Measurements from ENCODE around the gene NT5DC4. TPM values are rescaled to one million over a fixed set of nuclear protein-coding genes. Genes with fewer than 3 reads are reported as not detected.

The NT5DC4 gene
- total and polyA plus RNA-seq, 4 donors, result 1.2 TPM; not detected in 3

DNA sequence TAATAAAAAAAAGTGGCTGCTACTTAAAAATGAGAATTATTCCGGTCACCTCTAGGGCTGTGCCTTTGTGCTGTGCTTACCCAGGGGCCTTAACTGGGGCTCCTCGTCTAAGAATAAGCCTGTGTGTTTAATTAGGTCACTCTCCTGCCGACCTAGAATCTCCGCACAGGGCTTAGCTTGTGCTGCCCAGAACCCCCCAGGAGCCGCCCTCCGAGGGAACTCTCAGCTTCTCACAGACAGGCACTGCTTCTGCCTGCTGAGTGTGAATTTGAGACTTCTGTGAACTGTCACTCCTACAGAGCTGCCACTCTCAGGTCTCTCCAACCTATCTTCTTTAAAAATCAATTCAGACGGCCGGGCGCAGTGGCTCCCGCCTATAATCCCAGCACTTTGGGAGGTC lies 11.9 kb upstream of the NT5DC4 start:
- Histone ChIP-seq H3K4me3 (ENCODE audit: low read depth in 1 of 3, low read length in 3 of 3) (no peak overlapping the region), H3K9ac (ENCODE audit: low read depth in 1 of 2, low read length in 2 of 2) (no peak overlapping the region), H3K27me3 (ENCODE audit: control insufficient read depth in 4 of 4, insufficient read depth in 4 of 4, low read length in 3 of 4) (no peaks in the 10 kb centered on the region), H3K4me1 (ENCODE audit: control insufficient read depth in 4 of 4, insufficient read depth in 4 of 4, low read length in 3 of 4) (no peaks in the 10 kb centered on the region), H3K27ac (ENCODE audit: low read depth in 1 of 2, low read length in 2 of 2) (no peak overlapping the region), H3K9me3 (ENCODE audit: control insufficient read depth in 4 of 4, low read length in 3 of 4) (no peaks in the 10 kb centered on the region), H3K36me3 (ENCODE audit: control insufficient read depth in 4 of 4, insufficient read depth in 3 of 4, low read depth in 1 of 4, low read length in 3 of 4) (no peaks in the 10 kb centered on the region)
- TF ChIP-seq RXRA (IDR thresholded peaks at IDR 0.05) (no peak), HNF4A (conservative IDR thresholded peaks at IDR 0.05) (no peak), YY1 (IDR thresholded peaks at IDR 0.05) (no peak), FOXA2 (IDR thresholded peaks at IDR 0.05) (no peak), JUND (IDR thresholded peaks at IDR 0.05) (no peak), NR2F2 (IDR thresholded peaks at IDR 0.05) (no peak), RAD21 (IDR thresholded peaks at IDR 0.05) (no peak), ZBTB33 (IDR thresholded peaks at IDR 0.05) (no peak), EGR1 (IDR thresholded peaks at IDR 0.05; ENCODE audit: low read depth in 2 of 2) (no peak), SP1 (IDR thresholded peaks at IDR 0.05) (no peak), MAX (IDR thresholded peaks at IDR 0.05) (no peak)
- TF ChIP-seq, protein P1, sequence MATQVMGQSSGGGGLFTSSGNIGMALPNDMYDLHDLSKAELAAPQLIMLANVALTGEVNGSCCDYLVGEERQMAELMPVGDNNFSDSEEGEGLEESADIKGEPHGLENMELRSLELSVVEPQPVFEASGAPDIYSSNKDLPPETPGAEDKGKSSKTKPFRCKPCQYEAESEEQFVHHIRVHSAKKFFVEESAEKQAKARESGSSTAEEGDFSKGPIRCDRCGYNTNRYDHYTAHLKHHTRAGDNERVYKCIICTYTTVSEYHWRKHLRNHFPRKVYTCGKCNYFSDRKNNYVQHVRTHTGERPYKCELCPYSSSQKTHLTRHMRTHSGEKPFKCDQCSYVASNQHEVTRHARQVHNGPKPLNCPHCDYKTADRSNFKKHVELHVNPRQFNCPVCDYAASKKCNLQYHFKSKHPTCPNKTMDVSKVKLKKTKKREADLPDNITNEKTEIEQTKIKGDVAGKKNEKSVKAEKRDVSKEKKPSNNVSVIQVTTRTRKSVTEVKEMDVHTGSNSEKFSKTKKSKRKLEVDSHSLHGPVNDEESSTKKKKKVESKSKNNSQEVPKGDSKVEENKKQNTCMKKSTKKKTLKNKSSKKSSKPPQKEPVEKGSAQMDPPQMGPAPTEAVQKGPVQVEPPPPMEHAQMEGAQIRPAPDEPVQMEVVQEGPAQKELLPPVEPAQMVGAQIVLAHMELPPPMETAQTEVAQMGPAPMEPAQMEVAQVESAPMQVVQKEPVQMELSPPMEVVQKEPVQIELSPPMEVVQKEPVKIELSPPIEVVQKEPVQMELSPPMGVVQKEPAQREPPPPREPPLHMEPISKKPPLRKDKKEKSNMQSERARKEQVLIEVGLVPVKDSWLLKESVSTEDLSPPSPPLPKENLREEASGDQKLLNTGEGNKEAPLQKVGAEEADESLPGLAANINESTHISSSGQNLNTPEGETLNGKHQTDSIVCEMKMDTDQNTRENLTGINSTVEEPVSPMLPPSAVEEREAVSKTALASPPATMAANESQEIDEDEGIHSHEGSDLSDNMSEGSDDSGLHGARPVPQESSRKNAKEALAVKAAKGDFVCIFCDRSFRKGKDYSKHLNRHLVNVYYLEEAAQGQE (IDR thresholded peaks at IDR 0.05), result no peak
- 61% methylated on average over 10 of the region's 10 CpGs for WGBS
- DNase-seq (ENCODE audit: low spot score), result no peak

DNA sequence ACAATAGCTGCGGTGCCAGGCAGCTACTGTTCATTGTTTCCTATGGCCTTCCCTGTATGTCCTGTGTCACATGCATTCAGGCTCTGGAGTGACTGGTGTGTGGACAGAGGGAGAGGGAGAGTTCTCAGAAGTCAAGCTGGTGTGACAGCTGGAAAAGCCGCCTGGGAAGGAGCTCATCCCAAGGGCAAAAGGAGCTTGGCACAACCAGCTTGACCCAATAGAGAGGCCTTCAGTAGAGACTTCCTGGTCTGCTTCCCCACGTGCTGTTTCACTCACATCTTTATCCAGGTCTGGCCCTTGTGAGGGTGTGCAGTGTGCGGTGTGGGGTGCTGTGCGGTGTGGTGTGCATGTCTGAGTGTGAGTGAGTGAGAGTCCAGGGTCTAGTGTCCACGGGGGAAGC lies 11.1 kb upstream of the NT5DC4 start:
- Histone ChIP-seq H3K27ac (ENCODE audit: low read depth in 1 of 2, low read length in 2 of 2) (no peak overlapping the region), H3K9me3 (ENCODE audit: control insufficient read depth in 4 of 4, low read length in 3 of 4) (no peaks in the 10 kb centered on the region), H3K27me3 (ENCODE audit: control insufficient read depth in 4 of 4, insufficient read depth in 4 of 4, low read length in 3 of 4) (no peaks in the 10 kb centered on the region), H3K4me3 (ENCODE audit: low read depth in 1 of 3, low read length in 3 of 3) (no peak overlapping the region), H3K9ac (ENCODE audit: low read depth in 1 of 2, low read length in 2 of 2) (no peak overlapping the region), H3K36me3 (ENCODE audit: control insufficient read depth in 4 of 4, insufficient read depth in 3 of 4, low read depth in 1 of 4, low read length in 3 of 4) (no peaks in the 10 kb centered on the region), H3K4me1 (ENCODE audit: control insufficient read depth in 4 of 4, insufficient read depth in 4 of 4, low read length in 3 of 4) (no peaks in the 10 kb centered on the region)
- 86% methylated on average over 6 of the region's 6 CpGs for WGBS
- DNase-seq (ENCODE audit: low spot score), result no peak
- TF ChIP-seq MAX (IDR thresholded peaks at IDR 0.05), result no peak
- TF ChIP-seq FOXA1 (IDR thresholded peaks at IDR 0.05), result no peak
